Measurements from ENCODE around the gene GRM7.

Gene GRM7

DNA sequence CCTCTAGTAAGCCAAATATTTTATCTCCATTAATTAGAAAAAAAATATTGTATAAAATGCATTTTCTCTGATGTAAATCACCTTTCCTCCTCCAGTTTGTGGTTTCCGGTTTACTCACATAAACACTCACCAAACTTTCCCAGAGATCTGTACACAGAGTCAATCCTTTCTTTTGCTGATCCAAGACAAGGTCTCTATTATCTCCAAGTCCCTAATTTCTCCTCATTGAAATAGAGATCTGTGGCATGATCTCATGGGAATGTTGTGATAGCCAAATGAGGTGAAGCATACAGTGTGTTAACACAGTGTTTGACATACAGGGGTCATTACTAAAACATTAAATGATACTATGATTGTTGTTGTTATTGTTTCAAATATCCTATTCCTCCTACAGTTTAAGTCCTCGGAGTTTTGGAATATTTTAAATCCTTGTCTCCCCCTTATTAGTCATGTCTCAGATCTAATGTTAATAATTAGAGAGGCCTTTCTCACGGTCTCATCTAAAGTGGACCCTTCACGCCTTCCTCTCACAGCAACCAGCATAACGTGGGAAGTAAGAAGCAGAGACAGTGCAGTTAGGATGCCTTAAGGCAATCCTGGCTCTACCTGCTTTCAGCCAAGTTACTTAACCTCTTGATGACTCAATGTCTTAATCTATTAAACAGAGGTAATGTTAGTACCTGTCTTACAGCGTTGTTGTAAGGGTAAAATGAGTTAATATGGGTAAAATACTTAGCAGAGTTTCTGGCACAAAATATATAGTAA is 333.3 kb downstream of the GRM7 start:
- H3F3A ChIP-seq (ENCODE audit: control insufficient read depth, insufficient read depth), result no peaks in the 10 kb centered on the region
- no peaks in the 10 kb centered on the region for H4K20me1 ChIP-seq (ENCODE audit: control insufficient read depth, insufficient read depth, low read depth, low read length)
- no peak overlapping the region for H3K4me2 ChIP-seq (ENCODE audit: low read length)
- H3K4me1 ChIP-seq (ENCODE audit: control insufficient read depth, low read length), result no peaks in the 10 kb centered on the region
- H3K9me3 ChIP-seq (ENCODE audit: control insufficient read depth, insufficient read depth, low read length), result no peaks in the 10 kb centered on the region
- H3K4me3 ChIP-seq (ENCODE audit: low read length), result no peak overlapping the region
- no peaks in the 10 kb centered on the region for H3K79me2 ChIP-seq (ENCODE audit: control insufficient read depth, low read length)
- TF ChIP-seq CTCF (IDR thresholded peaks at IDR 0.05; ENCODE audit: low read depth, low read length, poor library complexity, severe bottlenecking) (no peak), EZH2phosphoT487 (IDR thresholded peaks at IDR 0.05; ENCODE audit: borderline replicate concordance, low read length) (no peak)
- no peaks in the 10 kb centered on the region for H3K36me3 ChIP-seq (ENCODE audit: control insufficient read depth, low read length)
- H3K27ac ChIP-seq (ENCODE audit: low read depth, low read length), result no peak overlapping the region
- H3K9me2 ChIP-seq (replicated peaks; ENCODE audit: control insufficient read depth, low read length), result no peaks in the 10 kb centered on the region
- H3K27me3 ChIP-seq (ENCODE audit: control insufficient read depth, low read length), result no peaks in the 10 kb centered on the region

- no peaks in the 10 kb centered on the region for H3K27me3 ChIP-seq (ENCODE audit: control insufficient read depth, low read length)
- TF ChIP-seq EZH2phosphoT487 (IDR thresholded peaks at IDR 0.05; ENCODE audit: borderline replicate concordance, low read length) (no peak), CTCF (IDR thresholded peaks at IDR 0.05; ENCODE audit: low read depth, low read length, poor library complexity, severe bottlenecking) (no peak)
- no peaks in the 10 kb centered on the region for H3K4me1 ChIP-seq (ENCODE audit: control insufficient read depth, low read length)
- H3K9me2 ChIP-seq (replicated peaks; ENCODE audit: control insufficient read depth, low read length), result no peaks in the 10 kb centered on the region
- no peak overlapping the region for H3K27ac ChIP-seq (ENCODE audit: low read depth, low read length)
- H3K79me2 ChIP-seq (ENCODE audit: control insufficient read depth, low read length), result no peaks in the 10 kb centered on the region
- H3K36me3 ChIP-seq (ENCODE audit: control insufficient read depth, low read length), result no peaks in the 10 kb centered on the region
- H3K9me3 ChIP-seq (ENCODE audit: control insufficient read depth, insufficient read depth, low read length), result no peaks in the 10 kb centered on the region
- no peaks in the 10 kb centered on the region for H3F3A ChIP-seq (ENCODE audit: control insufficient read depth, insufficient read depth)
- H3K4me3 ChIP-seq (ENCODE audit: low read length), result no peak overlapping the region
- H4K20me1 ChIP-seq (ENCODE audit: control insufficient read depth, insufficient read depth, low read depth, low read length), result no peaks in the 10 kb centered on the region
- no peak overlapping the region for H3K4me2 ChIP-seq (ENCODE audit: low read length)
These were observed 335.0 kb downstream of the GRM7 start for GRCh38 chr3:7195934-7196333.

GRCh38 chr3:7201784-7202183 is 340.9 kb downstream of the GRM7 start:
- Histone ChIP-seq H3K9me3 (ENCODE audit: control insufficient read depth, insufficient read depth, low read length) (no peaks in the 10 kb centered on the region), H3K4me1 (ENCODE audit: control insufficient read depth, low read length) (no peaks in the 10 kb centered on the region), H3K36me3 (ENCODE audit: control insufficient read depth, low read length) (no peaks in the 10 kb centered on the region), H3K27ac (ENCODE audit: low read depth, low read length) (no peak overlapping the region), H3K79me2 (ENCODE audit: control insufficient read depth, low read length) (no peaks in the 10 kb centered on the region), H3K27me3 (ENCODE audit: control insufficient read depth, low read length) (no peaks in the 10 kb centered on the region), H3F3A (ENCODE audit: control insufficient read depth, insufficient read depth) (no peaks in the 10 kb centered on the region), H3K4me3 (ENCODE audit: low read length) (no peak overlapping the region), H3K9me2 (replicated peaks; ENCODE audit: control insufficient read depth, low read length) (no peaks in the 10 kb centered on the region), H4K20me1 (ENCODE audit: control insufficient read depth, insufficient read depth, low read depth, low read length) (no peaks in the 10 kb centered on the region), H3K4me2 (ENCODE audit: low read length) (no peak overlapping the region)
- TF ChIP-seq EZH2phosphoT487 (IDR thresholded peaks at IDR 0.05; ENCODE audit: borderline replicate concordance, low read length) (no peak), CTCF (IDR thresholded peaks at IDR 0.05; ENCODE audit: low read depth, low read length, poor library complexity, severe bottlenecking) (no peak)

All from DOHH2 (cell line).